Measurements from ENCODE around the gene FMN2.

- no peak for TF ChIP-seq CTCF (IDR thresholded peaks at IDR 0.05; ENCODE audit: insufficient read depth, low read length, poor library complexity, severe bottlenecking)
- TF ChIP-seq EZH2phosphoT487 (conservative IDR thresholded peaks at IDR 0.05; ENCODE audit: low read length): no peak
Measured at GRCh38 chr1:240254778-240255291, 163.2 kb downstream of the FMN2 start.

Data from SU-DHL-6 (cell line).